Ascending aorta (tissue), 2 donors: ENCODE results near the gene WDHD1. TPM values are rescaled to one million over a fixed set of nuclear protein-coding genes. Genes with fewer than 3 reads are reported as not detected.
"Not testable (repeated sequence)": the region's sequence is repeated elsewhere in the genome, so short reads cannot be mapped to it uniquely, and the experiment has no call there.

ENCODE experiments used
- DNase-seq, 2 donors: peaks; one replicate each; pipeline ENCODE4 v3.0.0-alpha.2; 2019; ENCODE audit warnings: low spot score in 2 of 2
- H3K27ac ChIP-seq, 2 donors: fragments of 200-600 bp; sonication (generic); one replicate each; pipeline ENCODE4 v1.5.1; 2016 to 2017; ENCODE audit warnings: mild to moderate bottlenecking in 1 of 2
- H3K27me3 ChIP-seq: fragments of 200-600 bp; sonication (generic); one replicate; pipeline ENCODE4 v1.5.1; 2017
- H3K36me3 ChIP-seq, 2 donors: fragments of 200-600 bp; sonication (generic); one replicate each; pipeline ENCODE4 v1.5.1; 2016
- H3K4me1 ChIP-seq, 2 donors: fragments of 200-600 bp; sonication (generic); one replicate each; pipeline ENCODE4 v1.5.1; 2016 to 2017; ENCODE audit warnings: mild to moderate bottlenecking in 1 of 2
- H3K4me3 ChIP-seq, 2 donors: fragments of 200-600 bp; sonication (generic); one replicate each; pipeline ENCODE4 v1.5.1; 2016 to 2017; ENCODE audit warnings: mild to moderate bottlenecking in 1 of 2
- H3K9me3 ChIP-seq, 2 donors: fragments of 200-600 bp; sonication (generic); one replicate each; pipeline ENCODE4 v1.5.1; 2016
- intact Hi-C: fragments of 100-400 bp; cut with DNase I; formaldehyde crosslinking; loops from one replicate; pipeline ENCODE4 v1.15.1; 2023
- total RNA-seq: library from RNA; depleted of rRNA; stranded (reverse); fragments of >200 nt; gene quantifications from one replicate; pipeline ENCODE4 v1.1.0, GENCODE V29; 2016
- TF ChIP-seq, protein P1 (sequence below), 3 experiments: fragments of 200-600 bp in 2 of 3; fragments of 450-650 bp in 1 of 3; sonication (generic) in 2 of 3; IDR thresholded peaks; one replicate each; pipeline ENCODE4 v1.5.1; 2016 to 2019; ENCODE audit warnings: antibody characterized with exemption in 3 of 3, mild to moderate bottlenecking in 1 of 3, moderate library complexity in 1 of 3

Gene WDHD1
- total RNA-seq, 1 donor from 2014 or later, result 0.11 TPM

DNA sequence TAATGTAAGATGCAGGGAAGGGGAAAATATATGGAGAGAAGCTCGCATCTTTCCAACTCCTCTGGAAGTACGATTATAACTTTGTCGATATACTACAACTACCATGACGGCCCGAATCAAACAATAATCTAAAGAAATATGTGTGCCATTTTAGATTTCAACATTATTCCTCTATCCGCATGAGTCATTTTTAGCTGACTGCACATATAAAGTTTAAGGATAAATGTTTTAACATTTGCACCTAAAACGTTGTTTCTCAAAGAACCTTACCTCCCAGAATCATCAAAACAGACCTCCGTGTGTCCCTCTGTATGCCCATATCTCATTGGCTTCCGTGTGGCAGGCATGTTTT lies 482 bp downstream of the WDHD1 start:
- Histone ChIP-seq H3K27me3 (no peaks in the 10 kb centered on the region), H3K4me3 (peak overlapping the region; percentile 91 to 93), H3K4me1 (peaks cover 4 to 15% of the 10 kb centered on the region in 2 donors), H3K36me3 (no peaks in the 10 kb centered on the region), H3K9me3 (no peaks in the 10 kb centered on the region), H3K27ac (peak overlapping the region; percentile 82 to 91)
- DNase-seq, result no peak
- TF ChIP-seq, protein P1, sequence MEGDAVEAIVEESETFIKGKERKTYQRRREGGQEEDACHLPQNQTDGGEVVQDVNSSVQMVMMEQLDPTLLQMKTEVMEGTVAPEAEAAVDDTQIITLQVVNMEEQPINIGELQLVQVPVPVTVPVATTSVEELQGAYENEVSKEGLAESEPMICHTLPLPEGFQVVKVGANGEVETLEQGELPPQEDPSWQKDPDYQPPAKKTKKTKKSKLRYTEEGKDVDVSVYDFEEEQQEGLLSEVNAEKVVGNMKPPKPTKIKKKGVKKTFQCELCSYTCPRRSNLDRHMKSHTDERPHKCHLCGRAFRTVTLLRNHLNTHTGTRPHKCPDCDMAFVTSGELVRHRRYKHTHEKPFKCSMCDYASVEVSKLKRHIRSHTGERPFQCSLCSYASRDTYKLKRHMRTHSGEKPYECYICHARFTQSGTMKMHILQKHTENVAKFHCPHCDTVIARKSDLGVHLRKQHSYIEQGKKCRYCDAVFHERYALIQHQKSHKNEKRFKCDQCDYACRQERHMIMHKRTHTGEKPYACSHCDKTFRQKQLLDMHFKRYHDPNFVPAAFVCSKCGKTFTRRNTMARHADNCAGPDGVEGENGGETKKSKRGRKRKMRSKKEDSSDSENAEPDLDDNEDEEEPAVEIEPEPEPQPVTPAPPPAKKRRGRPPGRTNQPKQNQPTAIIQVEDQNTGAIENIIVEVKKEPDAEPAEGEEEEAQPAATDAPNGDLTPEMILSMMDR (IDR thresholded peaks at IDR 0.05), result no peak
- intact Hi-C loops, result no loop called here

DNA sequence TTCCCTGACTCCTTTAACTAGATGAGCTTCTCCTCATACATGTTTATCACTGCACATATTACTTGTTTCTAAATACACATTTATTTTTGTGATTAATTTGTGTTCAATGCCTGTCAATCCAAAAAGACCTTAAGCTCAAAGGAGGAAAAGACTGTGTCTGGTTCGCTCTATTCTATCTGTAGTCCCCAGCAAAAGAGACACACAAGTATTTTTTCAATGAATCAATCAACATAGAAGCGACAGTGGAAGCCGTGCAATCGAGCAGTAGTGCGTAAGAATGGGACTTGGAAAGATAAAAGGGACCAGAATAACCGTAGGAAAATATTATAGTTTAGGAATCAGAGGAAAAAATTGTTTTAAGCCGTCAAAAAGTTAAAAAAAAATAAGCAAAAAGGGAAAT lies 951 bp downstream of the WDHD1 start:
- peaks cover 4 to 15% of the 10 kb centered on the region in 2 donors for H3K4me1 ChIP-seq
- peak overlapping the region; percentile 91 to 93 for H3K4me3 ChIP-seq
- no peaks in the 10 kb centered on the region for H3K9me3 ChIP-seq
- H3K27me3 ChIP-seq, result no peaks in the 10 kb centered on the region
- intact Hi-C loops, result no loop called here
- TF ChIP-seq, protein P1 (IDR thresholded peaks at IDR 0.05), result no peak
- no peak overlapping the region for H3K27ac ChIP-seq
- no peak for DNase-seq
- H3K36me3 ChIP-seq, result no peaks in the 10 kb centered on the region

DNA sequence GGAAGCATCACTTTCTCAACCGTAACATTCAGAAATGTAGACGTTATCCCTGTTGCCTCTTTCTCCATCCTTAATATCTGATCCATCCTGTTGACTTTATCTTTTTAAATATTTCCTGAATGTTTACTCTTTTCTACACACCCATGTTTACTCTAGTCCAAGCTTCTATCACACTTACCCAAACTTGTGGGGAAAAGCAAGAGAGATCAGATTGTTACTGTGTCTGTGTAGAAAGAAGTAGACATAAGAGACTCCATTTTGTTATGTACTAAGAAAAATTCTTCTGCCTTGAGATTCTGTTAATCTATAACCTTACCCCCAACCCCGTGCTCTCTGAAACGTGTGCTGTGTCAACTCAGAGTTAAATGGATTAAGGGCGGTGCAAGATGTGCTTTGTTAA lies 2.5 kb downstream of the WDHD1 start:
- intact Hi-C loops, H3K27ac ChIP-seq, H3K27me3 ChIP-seq, H3K36me3 ChIP-seq, H3K4me3 ChIP-seq, H3K9me3 ChIP-seq, DNase-seq: not testable (repeated sequence)
- H3K4me1 ChIP-seq, result peaks cover 4 to 14% of the 10 kb centered on the region in 2 donors

DNA sequence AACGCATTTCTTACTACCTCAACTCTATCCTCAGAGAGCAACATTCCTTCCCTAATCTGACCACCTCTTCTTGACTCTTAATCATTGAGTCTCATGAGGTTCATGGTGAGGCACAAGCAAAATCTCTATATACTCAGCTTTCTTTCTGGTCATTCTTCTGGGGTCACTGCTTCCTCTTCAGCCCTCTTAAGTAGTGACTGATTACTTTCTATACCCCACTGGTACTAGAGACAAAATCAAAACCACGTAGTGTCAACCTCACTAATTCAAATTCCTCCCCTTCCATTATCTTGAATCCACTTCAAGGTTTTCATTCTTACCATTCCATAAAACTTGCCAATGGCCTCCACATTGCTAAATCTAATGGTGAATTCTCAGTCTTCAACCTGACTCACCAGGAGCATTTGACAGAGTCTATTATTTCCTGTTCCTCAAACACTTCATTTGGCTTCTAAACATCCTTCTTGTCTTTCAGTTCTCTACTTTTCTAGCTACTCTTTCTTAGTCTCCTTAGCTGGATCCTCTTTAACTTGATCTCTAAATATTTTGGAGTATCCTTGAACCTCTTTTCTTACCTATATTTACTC lies 6.8 kb downstream of the WDHD1 start:
- TF ChIP-seq, protein P1 (IDR thresholded peaks at IDR 0.05), result no peak
- no peaks in the 10 kb centered on the region for H3K36me3 ChIP-seq
- H3K4me1 ChIP-seq, result no peaks in the 10 kb centered on the region
- intact Hi-C loops, result no loop called here
- H3K27me3 ChIP-seq, result no peaks in the 10 kb centered on the region
- no peak overlapping the region for H3K4me3 ChIP-seq
- DNase-seq, result no peak
- H3K27ac ChIP-seq, result no peak overlapping the region
- no peaks in the 10 kb centered on the region for H3K9me3 ChIP-seq

DNA sequence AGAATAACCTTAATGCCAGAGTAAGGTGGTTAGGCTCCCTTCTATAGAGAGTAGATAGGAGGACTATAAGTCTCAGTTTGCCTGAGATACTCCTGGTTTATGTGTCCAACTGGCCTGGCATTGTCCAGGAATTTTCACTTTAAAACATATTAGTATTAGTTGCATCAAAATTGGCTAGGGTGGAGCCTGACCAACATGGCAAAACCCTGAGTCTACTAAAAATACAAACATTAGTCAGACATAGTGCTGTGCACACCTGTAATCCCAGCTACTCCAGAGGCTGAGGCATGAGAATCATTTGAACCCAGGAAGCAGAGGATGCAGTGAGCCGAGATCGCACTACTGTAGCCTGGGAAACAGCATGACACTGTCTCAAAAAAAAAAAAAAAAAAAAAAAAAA lies 11.9 kb downstream of the WDHD1 start:
- intact Hi-C loops, result no loop called here
- DNase-seq, result no peak
- Histone ChIP-seq H3K9me3 (no peaks in the 10 kb centered on the region), H3K27me3 (no peaks in the 10 kb centered on the region), H3K36me3 (no peaks in the 10 kb centered on the region), H3K27ac (no peak overlapping the region), H3K4me1 (no peaks in the 10 kb centered on the region), H3K4me3 (no peak overlapping the region)
- TF ChIP-seq, protein P1 (IDR thresholded peaks at IDR 0.05), result no peak

DNA sequence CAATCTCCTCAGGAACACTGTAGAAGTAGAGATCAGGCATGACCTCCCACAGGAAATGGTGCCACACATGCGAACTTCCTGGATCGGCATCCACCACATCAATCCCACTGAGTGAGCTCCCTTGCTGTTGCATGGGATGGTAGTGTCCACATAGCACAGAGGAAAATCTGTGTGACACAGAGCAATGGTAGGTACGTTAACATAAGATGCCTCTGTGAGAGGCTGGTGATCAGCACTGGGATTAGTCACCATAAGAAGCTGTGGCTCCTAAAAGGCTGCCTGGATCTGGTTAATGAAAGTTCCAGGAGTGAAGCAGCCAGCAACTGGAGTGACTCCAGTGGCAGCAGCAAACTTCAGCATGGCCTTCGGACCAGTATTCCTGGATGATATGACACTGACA lies 21.8 kb downstream of the WDHD1 start:
- H3K4me3 ChIP-seq, result no peak overlapping the region
- H3K9me3 ChIP-seq, result no peaks in the 10 kb centered on the region
- no peak for DNase-seq
- H3K36me3 ChIP-seq, result no peaks in the 10 kb centered on the region
- TF ChIP-seq, protein P1 (IDR thresholded peaks at IDR 0.05), result no peak
- intact Hi-C loops, result no loop called here
- H3K27ac ChIP-seq, result no peak overlapping the region
- no peaks in the 10 kb centered on the region for H3K4me1 ChIP-seq
- no peaks in the 10 kb centered on the region for H3K27me3 ChIP-seq
